NCI-H1417 (cell line): ENCODE measurements around the gene ONECUT3.
"Not testable (repeated sequence)": the region's sequence is repeated elsewhere in the genome, so short reads cannot be mapped to it uniquely, and the experiment has no call there.

Experiments used
- DNase-seq, 3 experiments: peaks; one replicate each; lab custom pipeline; 2025; lab: John Stamatoyannopoulos, UW

The ONECUT3 gene

GRCh38 chr19:1794424-1795172, 41.3 kb downstream of the ONECUT3 start:
- DNase-seq, result no peak

DNA sequence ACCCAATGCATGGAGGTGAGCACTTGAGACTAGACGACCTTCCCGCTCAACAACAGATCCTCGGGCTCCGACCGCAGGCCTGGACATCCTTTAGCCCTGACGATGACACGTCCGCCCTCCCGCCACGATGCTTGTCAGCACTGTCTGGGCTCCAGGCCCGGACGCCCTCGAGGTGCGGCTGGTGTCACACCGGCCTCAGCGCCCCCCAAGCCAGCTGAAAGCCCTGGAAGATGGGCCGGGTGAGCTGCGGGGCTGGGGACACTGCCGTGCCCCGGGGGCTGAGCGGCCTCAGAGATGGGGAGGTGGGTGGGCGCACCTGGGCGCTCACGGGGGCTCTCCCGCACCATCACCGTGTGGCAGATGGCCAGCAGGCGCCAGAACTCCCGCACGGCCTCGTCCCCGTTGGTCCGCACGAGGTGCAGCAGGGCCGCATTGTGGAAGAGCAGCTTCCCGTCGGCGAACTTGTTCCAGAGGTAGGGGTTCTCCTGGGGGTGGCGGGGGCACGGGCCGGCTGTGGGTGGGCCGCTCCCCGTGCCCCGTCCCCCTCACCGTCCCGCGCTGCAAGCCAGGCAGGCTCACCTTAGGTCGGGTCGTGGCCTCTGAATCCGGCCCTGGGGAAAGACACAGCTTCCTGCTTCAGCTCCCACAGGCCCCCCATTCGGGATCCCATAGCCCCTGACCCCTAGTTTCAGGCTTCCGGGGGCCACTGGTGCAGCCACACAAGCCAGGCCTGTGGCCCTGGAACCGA, 43.3 kb downstream of the ONECUT3 start:
- no peak for DNase-seq

DNA sequence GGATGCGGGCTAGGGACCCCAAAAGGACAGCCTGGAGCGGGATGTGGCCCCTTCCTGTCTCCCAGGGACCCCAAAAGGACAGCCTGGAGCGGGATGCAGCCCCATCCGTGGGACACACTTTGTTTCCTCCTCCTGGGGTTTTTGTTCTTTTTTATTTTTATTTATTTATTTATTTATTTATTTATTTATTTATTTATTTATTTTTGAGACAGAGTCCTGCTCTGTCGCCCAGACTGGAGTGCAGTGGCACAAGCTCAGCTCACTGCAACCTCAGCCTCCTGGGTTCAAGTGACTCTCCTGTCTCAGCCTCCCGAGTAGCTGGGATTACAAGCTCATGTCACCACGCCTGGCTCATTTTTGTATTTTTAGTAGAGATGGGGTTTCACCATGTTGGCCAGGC, 44.0 kb downstream of the ONECUT3 start:
- DNase-seq, result not testable (repeated sequence)

- no peak for DNase-seq
Measured at GRCh38 chr19:1799695-1800342, 46.5 kb downstream of the ONECUT3 start.

GRCh38 chr19:1804858-1805257, 51.6 kb downstream of the ONECUT3 start:
- no peak for DNase-seq

DNA sequence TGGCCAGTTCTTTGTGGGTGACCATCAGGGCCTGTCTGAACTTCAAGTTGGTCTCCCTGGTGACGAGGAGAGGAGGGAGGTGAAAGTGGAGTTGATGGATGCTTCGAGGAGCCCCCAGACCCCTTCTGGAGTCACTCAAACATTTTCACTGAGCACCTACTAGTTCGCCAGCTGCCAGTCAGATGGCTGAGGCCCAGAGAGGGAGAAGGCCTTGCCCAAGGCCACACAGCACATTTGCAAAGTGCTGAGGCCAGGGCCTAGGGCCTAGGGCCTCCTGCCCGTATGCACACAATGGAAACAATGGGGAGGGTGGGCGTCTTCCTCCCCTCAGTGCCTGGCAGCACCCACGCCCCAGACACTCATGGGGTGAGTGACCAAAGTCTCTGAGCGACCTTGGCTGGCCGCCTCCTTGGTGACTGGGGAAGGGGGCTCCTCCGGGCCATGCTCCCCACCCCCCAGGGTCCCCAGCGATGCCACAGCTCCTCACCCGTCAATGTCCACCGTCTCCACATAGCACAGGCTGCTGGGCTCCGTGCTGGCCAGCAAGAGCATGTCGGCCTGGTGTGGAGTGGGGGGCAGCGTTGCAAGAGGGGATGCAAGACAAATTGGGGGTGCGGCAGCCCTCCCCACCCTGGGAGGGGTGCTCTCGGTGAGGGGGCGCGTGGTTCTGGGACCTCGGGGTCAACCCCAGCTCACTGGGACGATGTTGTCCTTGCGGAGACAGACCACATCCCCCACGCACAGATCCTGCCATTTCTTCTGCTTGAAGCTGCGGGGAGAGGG, 52.3 kb downstream of the ONECUT3 start:
- no peak for DNase-seq

GRCh38 chr19:1806184-1807029, 53.1 kb downstream of the ONECUT3 start:
- DNase-seq, result no peak

DNA sequence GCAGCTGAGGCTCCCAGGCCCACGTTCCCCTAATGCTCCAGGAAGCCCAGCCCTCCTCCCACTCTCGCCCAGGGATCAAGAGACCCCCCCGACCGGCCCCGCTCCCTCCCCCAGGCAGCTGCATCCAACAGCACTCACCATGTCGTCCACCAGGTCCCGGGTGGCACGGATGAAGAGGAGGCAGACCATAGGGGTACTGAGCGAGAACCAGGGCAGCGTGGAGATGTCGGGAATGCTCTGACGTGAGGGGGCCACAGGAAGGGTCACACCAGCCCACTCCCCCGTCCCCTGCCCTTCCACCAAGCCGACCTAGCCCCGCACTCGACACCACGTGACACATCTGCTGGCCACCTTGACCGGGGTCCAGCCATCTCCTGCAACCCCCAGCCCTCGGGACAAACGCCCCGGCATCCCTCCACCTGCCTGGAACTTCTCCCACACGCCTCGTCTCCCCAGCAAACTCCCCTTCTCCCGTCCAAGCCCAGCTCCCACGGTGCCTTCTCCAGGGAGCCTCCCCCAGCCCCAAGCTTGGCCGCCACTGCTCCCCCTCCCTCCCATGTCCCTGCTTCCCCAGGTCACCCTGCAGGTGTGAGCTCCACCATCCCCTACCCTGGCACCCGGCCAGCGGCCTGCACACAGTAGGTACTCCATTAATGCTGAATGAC, 53.9 kb downstream of the ONECUT3 start:
- no peak for DNase-seq

DNA sequence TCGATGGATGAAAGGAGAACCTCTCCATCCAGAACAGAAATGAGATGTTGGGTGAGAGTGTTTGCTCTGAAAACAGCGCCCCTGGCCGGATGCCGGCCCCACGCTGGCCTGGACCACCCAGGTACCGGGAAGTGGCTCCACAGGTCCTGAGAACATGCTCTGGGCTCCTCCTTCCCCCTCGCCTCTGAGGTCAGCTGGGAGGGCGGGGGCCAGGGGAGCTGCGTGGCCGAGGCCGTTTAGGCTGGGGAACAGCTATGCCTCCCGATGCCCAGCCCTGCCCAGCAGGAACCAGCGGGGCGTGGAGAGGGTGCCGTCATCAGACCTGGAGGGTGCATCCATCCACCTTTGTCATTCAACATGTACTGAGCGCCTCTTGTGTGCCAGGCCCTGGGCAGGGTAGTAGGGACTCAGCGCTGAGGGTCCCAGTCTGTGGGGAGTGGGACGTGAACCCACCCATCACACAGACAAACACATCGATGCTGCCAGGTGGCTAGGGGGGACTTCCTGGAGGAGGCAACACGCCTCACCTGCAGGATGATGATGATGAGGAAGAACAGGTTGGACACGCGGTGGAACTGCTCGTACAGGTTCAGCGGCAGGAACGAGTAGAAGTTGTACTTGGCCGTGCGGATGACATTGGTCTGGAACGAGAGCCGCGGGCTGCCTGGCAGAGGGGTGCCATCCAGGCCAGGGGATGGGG, 54.5 kb downstream of the ONECUT3 start:
- no peak for DNase-seq

GRCh38 chr19:1808395-1808731, 55.1 kb downstream of the ONECUT3 start:
- DNase-seq, result no peak

DNA sequence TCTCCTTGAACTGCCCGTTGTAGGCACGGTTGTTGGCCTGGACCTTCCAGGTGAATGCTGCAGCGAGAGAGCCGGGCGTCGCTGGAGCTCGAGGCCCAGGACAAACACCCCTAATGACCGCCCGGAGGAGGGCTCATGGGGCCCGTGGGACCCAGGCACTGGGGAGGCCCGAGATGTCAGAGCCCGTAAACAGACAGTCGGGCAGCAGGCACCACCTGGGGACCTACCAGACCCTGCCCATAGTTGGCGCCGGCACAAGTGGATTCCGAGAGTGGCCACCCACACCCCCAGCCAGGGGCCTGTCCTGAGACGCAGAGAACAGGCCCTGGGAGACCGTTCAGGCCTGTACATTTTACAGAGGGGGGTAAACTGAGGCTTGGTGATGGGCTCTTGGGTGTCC, 56.4 kb downstream of the ONECUT3 start:
- no peak for DNase-seq

DNA sequence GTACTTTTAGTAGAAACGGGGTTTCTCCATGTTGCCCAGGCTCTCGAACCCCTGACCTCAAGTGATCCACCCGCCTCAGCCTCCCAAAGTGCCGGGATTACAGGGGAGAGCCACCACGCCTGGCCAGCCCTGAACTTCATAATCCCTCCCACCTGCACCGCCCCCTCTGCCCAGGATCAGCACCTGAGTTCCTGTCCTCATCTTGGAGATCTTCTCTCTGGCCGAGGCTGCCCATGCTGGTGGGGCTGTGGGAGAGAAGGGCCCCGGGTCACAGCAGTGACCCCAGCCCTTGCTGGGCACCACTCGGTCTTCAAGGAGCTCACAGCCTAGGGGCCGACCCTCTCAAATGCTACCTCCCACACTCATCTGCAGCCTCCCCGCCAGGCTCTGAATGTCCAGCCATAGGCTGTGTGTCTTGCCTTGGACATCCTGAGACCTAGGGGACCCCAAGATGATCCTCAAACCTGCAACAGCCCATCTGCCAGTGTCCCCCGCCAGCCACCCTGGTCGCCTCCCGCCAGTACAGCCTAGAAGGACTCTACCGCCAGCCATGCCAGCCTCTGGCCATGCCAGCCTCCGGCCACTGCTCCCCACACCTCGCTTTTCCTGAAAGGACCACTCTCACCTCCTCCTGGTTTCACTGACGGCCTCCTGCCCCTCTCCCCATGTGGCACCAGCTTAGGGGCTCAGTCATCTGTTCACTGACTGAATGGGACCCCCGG, 57.3 kb downstream of the ONECUT3 start:
- DNase-seq, result no peak

- peak in 2 of 3 experiments; percentile 36 to 41 for DNase-seq
Measured at GRCh38 chr19:1811472-1811894, 58.2 kb downstream of the ONECUT3 start.

DNA sequence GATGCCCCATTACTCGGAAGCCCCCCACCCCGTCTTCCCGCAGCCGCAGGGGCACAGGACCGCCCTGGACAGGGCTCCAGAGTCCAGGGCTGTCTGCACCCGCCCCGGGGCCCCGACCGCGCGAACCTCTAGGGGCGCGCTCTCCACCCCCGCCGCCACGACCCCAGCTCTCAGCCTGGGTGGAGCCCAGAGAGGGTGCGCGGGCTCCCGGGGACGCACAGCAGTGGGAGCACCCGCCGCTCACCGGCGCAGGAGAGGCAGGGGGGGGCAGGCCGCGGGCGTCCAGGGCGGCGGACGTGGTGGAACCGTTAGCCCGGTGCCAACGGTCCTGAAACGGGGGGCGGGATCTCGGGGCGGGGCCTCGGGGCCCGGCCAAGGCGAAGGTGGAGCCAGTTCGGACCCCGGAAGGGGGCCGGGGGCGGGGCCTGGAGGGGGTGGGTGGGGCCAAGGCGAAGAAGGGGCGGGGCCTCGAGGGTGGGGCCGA, 58.7 kb downstream of the ONECUT3 start, which contains the start of gene ATP8B3:
Gene ATP8B3, minus strand, starts transcription at position 335 of the 484 bp plus-strand sequence. CDS start 540 bp downstream, outside the sequence.
- DNase-seq, result no peak

- peak; percentile 83 to 93 (median 87) for DNase-seq
Measured at GRCh38 chr19:1812426-1813191, 59.3 kb downstream of the ONECUT3 start.

- no peak for DNase-seq
Measured at GRCh38 chr19:1813192-1814182, 60.2 kb downstream of the ONECUT3 start.

DNA sequence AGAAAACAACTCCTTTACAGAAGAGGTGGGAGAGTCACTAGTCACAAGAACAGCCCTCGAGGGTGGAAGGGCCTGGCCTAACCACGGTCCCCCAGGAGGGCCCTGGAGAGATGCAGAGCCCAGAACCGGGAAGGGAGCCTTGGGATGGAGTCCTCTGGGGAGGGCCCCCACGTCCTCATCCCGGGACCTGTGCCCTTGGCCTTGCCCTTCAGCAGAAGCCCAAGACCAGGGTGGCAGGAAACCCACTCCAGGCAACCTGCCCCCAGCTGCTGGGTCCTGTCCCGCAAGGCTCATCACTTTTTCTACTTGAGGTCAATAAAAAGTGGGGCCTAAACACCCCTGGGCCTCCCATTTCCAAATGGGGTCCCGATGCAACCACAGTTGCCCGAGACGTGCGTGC, 61.1 kb downstream of the ONECUT3 start:
- no peak for DNase-seq
